ENCODE measurements around the gene TTC28.
"Not testable (repeated sequence)": the region's sequence is repeated elsewhere in the genome, so short reads cannot be mapped to it uniquely, and the experiment has no call there.

Gene TTC28

GRCh38 chr22:28077166-28077565 lies 602.5 kb downstream of the TTC28 start:
- DNase-seq = no peak

GRCh38 chr22:28075358-28075981 lies 604.2 kb downstream of the TTC28 start:
- DNase-seq = no peak

- no peak for DNase-seq
Measured at GRCh38 chr22:28074526-28074925, 605.1 kb downstream of the TTC28 start.

- no peak for DNase-seq
Measured at GRCh38 chr22:28072066-28072465, 607.6 kb downstream of the TTC28 start.

- DNase-seq = peak; percentile 23
Measured at GRCh38 chr22:28068826-28069225, 610.8 kb downstream of the TTC28 start.

GRCh38 chr22:28064920-28065319 lies 614.7 kb downstream of the TTC28 start:
- DNase-seq = no peak

- DNase-seq = no peak
Measured at GRCh38 chr22:28063656-28064055, 616.0 kb downstream of the TTC28 start.

- not testable (repeated sequence) for DNase-seq
Measured at GRCh38 chr22:28060594-28060993, 619.0 kb downstream of the TTC28 start.

- no peak for DNase-seq
Measured at GRCh38 chr22:28058036-28058435, 621.6 kb downstream of the TTC28 start.

- DNase-seq = no peak
Measured at GRCh38 chr22:28054819-28055208, 624.8 kb downstream of the TTC28 start.

- DNase-seq = no peak
Measured at GRCh38 chr22:28053896-28054818, 625.5 kb downstream of the TTC28 start.

GRCh38 chr22:28052825-28053269 lies 626.8 kb downstream of the TTC28 start:
- DNase-seq = no peak

GRCh38 chr22:28051787-28052356 lies 627.8 kb downstream of the TTC28 start:
- DNase-seq = peak; percentile 52

GRCh38 chr22:28051091-28051786 lies 628.4 kb downstream of the TTC28 start:
- DNase-seq = no peak

- no peak for DNase-seq
Measured at GRCh38 chr22:28048529-28048928, 631.1 kb downstream of the TTC28 start.

- no peak for DNase-seq
Measured at GRCh38 chr22:28047740-28048139, 631.9 kb downstream of the TTC28 start.

- DNase-seq = peak; percentile 5
Measured at GRCh38 chr22:28046100-28046499, 633.5 kb downstream of the TTC28 start.

- DNase-seq = peak; percentile 6
Measured at GRCh38 chr22:28044546-28045173, 635.0 kb downstream of the TTC28 start.

GRCh38 chr22:28043266-28043665 lies 636.4 kb downstream of the TTC28 start:
- DNase-seq = no peak

GRCh38 chr22:28034760-28035401 lies 644.8 kb downstream of the TTC28 start:
- no peak for DNase-seq

GRCh38 chr22:28034145-28034759 lies 645.4 kb downstream of the TTC28 start:
- no peak for DNase-seq

- no peak for DNase-seq
Measured at GRCh38 chr22:28032861-28033260, 646.8 kb downstream of the TTC28 start.
